Measurements from ENCODE around the gene EGFLAM. TPM values are rescaled to one million over a fixed set of nuclear protein-coding genes. Genes with fewer than 3 reads are reported as not detected.

EGFLAM gene
- total RNA-seq, 1 donor from 2014 or later, result 2.1 TPM

DNA sequence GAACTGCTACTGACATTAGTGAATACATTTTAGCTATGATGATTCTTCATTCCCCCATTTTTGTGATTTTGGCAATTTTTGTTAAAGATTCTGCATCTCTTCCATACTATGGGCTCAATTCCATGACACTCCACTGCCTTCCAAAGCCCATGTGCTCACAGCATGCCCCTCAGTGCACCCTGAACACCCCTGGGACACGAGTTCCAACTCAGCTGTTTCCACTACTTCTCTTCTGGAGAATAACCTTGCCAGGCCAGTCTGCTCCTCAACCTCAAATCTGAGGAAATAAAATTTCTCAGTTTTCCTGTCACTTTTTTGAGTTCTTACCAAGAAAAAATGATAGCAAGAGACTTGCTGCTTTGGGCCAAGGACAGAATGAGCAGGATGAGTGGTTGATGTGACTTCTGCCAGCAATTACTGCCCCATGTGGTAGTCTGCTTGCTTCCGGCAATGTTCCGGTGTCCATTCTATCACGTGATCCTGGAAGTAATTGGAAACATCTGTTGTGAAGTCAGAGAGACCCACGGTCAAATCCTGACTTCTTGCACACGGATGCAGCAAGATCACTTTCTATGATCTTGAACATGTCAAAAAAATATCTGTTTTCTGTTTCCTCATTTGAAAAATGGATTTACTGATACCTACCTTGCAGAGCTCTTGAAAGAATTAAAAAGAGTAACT lies 58.3 kb downstream of the EGFLAM start:
- H3K36me3 ChIP-seq, result no peaks in the 10 kb centered on the region
- intact Hi-C loops (cut with DNase I), result no loop called here
- no peaks in the 10 kb centered on the region for H3K9me3 ChIP-seq
- no peaks in the 10 kb centered on the region for H3K27me3 ChIP-seq
- no peak for DNase-seq
- ATAC-seq, result peak; percentile 48
- TF ChIP-seq, protein P1, sequence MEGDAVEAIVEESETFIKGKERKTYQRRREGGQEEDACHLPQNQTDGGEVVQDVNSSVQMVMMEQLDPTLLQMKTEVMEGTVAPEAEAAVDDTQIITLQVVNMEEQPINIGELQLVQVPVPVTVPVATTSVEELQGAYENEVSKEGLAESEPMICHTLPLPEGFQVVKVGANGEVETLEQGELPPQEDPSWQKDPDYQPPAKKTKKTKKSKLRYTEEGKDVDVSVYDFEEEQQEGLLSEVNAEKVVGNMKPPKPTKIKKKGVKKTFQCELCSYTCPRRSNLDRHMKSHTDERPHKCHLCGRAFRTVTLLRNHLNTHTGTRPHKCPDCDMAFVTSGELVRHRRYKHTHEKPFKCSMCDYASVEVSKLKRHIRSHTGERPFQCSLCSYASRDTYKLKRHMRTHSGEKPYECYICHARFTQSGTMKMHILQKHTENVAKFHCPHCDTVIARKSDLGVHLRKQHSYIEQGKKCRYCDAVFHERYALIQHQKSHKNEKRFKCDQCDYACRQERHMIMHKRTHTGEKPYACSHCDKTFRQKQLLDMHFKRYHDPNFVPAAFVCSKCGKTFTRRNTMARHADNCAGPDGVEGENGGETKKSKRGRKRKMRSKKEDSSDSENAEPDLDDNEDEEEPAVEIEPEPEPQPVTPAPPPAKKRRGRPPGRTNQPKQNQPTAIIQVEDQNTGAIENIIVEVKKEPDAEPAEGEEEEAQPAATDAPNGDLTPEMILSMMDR (IDR thresholded peaks at IDR 0.05), result no peak
- no peak overlapping the region for H3K27ac ChIP-seq
- H3K4me3 ChIP-seq, result no peak overlapping the region
- H3K4me1 ChIP-seq, result no peaks in the 10 kb centered on the region

- ATAC-seq (no peak), DNase-seq (no peak)
- TF ChIP-seq, protein P1 (IDR thresholded peaks at IDR 0.05), result no peak
- Histone ChIP-seq H3K27ac (no peak overlapping the region), H3K27me3 (no peaks in the 10 kb centered on the region), H3K4me1 (no peaks in the 10 kb centered on the region), H3K9me3 (no peaks in the 10 kb centered on the region), H3K4me3 (no peak overlapping the region), H3K36me3 (no peaks in the 10 kb centered on the region)
- intact Hi-C loops (cut with DNase I), result no loop called here
Measured at GRCh38 chr5:38317868-38318267, 59.5 kb downstream of the EGFLAM start.

GRCh38 chr5:38319491-38319890 lies 61.1 kb downstream of the EGFLAM start:
- peak; percentile 16 for ATAC-seq

DNA sequence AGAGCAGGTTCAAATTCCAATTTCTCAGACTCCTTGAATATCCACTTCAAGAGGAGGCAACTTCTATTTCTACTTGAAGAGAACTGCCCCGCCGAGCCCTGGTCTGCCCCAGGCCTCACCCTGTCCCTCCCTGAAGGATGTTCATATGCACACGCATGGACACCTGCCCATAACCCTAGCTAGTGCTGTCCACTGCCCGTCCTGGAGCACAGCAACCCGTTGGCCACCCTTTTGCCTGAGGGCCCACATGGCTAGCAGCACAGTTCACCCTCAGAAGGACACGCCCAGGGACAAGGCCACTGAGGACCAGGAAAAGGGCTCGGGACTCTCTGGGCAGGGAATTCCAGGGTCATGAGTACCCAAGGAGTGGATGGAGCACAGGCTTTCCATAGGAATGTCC lies 63.6 kb downstream of the EGFLAM start:
- intact Hi-C loops (cut with DNase I), result no loop called here
- Histone ChIP-seq H3K36me3 (no peaks in the 10 kb centered on the region), H3K4me3 (no peak overlapping the region), H3K9me3 (no peaks in the 10 kb centered on the region), H3K4me1 (no peaks in the 10 kb centered on the region), H3K27ac (no peak overlapping the region), H3K27me3 (no peaks in the 10 kb centered on the region)
- TF ChIP-seq, protein P1 (IDR thresholded peaks at IDR 0.05), result no peak
- peak; percentile 19 for ATAC-seq
- no peak for DNase-seq

More at GRCh38 chr5:38319491-38319890, 61.1 kb downstream of the EGFLAM start:
- Histone ChIP-seq H3K36me3 (no peaks in the 10 kb centered on the region), H3K4me1 (no peaks in the 10 kb centered on the region), H3K27ac (no peak overlapping the region), H3K27me3 (no peaks in the 10 kb centered on the region), H3K4me3 (no peak overlapping the region), H3K9me3 (no peaks in the 10 kb centered on the region)
- intact Hi-C loops (cut with DNase I), result no loop called here
- DNase-seq, result no peak
- TF ChIP-seq, protein P1 (IDR thresholded peaks at IDR 0.05), result no peak

DNA sequence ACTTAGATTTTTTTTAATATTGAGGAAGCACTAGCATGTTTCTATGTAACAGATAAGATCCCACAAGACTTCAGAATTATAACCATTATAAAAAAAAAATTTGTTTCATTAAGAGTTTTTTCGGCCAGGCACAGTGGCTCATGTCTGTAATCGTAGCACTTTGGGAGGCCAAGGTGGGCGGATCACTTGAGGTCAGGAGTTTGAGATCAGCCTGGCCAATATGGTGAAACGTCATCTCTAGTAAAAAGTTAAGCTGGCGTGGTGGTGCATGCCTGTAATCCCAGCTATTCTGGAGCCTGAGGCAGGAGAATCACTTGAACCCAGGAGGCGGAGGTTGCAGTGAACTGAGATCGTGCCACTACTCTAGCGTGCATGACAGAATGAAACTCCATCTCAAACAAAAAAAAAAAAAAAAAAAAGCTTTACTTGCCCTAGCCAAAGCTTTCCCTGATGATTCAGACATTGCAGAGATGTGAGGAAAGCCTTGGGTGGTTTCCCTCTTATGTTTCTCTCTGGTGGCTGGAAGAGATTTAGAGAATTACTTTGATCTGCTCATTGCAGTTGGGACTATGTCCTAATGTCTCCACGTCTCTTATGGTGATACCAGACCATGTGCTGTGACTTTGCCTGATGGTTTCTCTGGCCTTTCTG lies 65.4 kb downstream of the EGFLAM start:
- Histone ChIP-seq H3K27ac (no peak overlapping the region), H3K9me3 (no peaks in the 10 kb centered on the region), H3K27me3 (no peaks in the 10 kb centered on the region), H3K4me3 (no peak overlapping the region), H3K36me3 (no peaks in the 10 kb centered on the region), H3K4me1 (no peaks in the 10 kb centered on the region)
- ATAC-seq (no peak), DNase-seq (no peak)
- TF ChIP-seq, protein P1 (IDR thresholded peaks at IDR 0.05), result no peak
- intact Hi-C loops (cut with DNase I), result no loop called here
